Endothelial cell of hepatic sinusoid (primary cell): ENCODE data around the gene ADPGK.

ENCODE experiments used
- in situ Hi-C: cut with HindIII; loops from 2 replicates; pipeline ENCODE4 v1.10.0; 2017; ENCODE audit warnings: low sequenced_read_pairs

ADPGK gene

DNA sequence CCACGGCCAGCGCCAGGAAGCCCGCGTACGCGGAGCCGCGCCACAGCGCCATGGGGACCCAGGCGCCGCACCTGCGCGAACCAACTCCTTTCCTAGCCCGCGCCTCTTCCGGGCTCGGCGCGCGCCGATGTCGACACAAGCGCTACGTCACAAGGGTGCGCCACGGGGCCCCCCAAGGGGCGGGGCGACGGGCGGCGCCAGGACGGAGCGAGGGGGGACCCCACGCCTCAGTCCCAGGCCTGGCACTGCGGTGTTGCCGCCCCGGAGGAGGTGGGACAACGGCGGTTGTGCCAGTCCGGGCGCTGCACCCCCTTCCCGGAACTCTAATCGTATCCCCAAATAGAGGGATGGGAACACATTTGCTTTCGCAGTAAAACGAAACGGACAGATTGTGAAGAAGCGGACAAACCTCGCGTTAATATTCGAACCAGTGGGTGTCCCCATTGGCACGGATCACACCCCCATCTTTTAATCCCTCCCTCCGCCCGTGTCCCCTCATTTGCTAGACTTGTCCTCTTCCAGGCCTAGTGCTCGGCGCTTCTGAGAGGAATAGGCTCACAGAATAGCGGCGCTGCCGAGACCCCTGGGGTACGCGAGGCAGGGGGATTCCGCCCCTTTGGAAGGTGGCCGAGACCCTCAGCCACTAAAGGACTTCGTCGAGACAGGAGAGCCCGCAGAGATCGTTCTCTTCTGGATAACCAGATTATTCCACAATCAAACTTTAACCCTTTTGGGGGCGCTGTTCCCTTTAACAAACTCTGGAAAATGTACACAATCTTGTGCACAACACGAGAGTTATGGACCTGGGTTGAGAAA lies at the start of gene ADPGK:
ADPGK (minus strand) TSS at position 119 of the 816 bp plus-strand sequence; CDS start at position 52, 67 bp downstream.
- in situ Hi-C loops, result loop anchor here (10.0 kb wide), 1 partner anchor 291 kb away; no protein-coding TSS in a partner anchor

DNA sequence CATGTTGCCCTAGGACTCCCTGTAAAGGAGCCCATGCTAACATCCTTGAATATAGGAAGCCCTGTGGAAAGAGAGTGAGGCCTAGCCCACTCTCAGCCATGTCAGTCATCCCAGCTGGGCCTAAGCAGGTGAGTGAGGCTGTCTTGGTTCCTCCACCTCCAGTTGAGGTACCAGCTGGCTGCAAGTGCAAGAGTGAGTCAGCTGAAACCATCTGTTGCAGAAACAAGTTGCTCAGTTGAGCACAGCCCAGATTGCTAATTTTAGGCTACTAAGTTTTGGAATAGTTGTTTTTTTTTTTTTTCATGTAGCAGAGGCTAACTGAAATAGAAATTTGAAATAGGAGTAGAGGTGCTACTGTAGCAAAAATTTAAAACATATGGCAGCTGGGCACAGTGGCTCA lies 43.7 kb upstream of the ADPGK start:
- in situ Hi-C loops, result no loop called here

DNA sequence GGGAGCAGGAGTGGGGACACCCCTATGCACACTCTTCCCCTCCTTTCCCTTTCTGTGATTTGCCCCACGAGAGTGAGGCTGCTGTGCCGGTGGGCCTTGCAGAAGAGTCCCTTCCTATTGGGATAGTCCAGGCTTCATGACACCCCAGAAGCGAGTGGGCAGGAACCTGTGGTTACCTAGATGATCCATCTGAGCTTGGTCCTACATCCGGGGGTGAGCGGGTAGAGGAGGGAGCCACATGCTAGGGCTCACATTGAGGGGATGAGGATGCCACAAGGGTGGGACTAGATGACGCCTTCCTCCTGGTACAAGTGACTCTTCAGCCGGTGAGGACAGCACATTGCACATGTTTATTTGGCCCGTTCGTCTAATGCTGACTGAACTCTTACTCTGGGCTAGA lies 43.1 kb upstream of the ADPGK start:
- in situ Hi-C loops, result no loop called here

- in situ Hi-C loops, result no loop called here
Measured at GRCh38 chr15:72825829-72826228, 42.3 kb upstream of the ADPGK start.

DNA sequence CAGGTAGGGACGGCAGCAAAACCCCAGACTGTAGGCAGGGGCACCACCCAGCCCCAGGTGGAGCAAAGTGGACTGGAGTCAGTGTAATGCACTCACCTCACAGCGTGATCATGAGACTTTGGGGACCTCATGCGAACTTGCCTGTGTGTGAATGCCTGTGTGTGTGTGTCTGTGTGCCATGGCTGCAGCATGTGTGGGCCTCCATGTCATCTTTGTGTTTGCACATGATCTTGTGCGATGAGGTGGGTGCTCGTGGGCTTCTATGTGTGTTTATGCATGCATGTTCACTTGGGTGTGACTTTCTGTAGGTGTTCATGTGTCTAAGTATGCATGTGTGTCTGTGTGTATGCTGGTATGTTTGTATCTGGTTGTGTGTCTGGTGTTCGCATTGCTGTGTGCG lies 41.2 kb upstream of the ADPGK start:
- in situ Hi-C loops, result no loop called here

DNA sequence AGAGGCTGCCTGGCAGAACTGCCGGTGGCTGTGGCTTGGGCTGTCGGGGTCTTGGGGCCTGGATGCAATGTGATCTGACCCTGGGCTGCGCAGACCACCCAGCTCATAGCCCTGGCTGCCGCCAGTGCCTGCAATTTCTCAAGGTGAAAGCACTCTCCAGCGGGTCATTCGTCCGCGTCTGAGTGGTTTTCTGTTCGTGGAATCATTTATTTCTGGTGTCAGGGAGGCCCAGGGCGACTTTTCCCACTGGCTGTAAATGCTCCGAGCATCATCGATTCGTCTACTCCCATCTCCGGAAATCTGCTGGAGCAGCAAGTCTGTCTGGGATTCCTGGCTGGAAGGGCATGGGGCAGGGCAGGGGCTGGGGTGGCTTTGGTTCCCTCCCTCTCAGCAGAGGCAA lies 40.6 kb upstream of the ADPGK start:
- in situ Hi-C loops, result no loop called here

GRCh38 chr15:72820278-72820677 lies 36.7 kb upstream of the ADPGK start:
- in situ Hi-C loops, result no loop called here

DNA sequence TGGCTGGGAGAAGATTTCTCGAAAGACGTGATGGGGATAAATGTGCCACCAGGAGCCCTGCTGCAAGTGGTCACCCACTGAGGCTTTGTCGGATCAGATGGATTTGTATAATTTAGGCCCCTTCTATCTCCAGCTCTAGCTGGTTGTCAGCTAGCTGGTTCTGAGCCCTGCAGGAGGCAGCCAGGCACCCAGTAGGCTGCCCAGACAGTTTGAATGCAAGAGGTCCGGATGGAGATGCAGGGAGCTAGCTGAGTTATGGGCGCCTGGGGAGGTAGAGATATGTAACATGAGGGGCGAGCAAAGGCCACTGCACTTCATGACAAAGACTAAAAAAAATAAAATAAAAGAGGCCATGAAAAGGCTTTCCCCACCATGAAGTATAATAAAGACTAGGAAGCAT lies 35.1 kb upstream of the ADPGK start:
- in situ Hi-C loops, result no loop called here

DNA sequence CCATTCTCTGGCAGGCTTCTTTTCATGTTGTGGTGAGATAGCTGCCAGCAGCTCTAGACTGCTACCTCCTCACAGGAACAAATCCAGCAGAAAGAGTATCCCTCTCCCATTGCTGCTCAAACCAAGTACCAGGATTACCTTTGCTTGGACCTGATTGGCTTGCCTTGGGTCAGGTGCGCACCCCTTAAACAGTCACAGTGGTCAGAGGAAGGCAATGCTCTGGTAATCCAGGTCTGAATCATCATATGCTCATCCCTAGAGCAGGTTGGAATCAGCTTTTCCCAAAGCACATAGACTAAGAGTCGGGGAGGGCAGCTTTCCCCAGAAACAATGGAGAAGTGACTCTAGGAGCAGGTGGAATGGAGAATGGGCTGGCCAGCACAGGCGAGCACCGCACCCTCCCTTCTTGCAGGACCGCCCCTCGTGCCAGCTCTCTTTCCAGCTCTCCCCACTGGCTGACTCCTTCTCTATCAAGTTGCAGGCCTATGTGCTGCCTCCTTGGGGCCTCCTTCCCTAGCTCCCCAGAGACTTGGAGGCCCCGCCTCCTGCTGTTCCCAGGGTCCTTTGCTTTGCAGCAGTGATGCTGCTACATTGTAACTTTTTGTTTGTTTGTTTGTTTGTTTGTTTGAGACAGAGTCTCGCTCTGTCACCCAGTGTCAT lies 29.9 kb upstream of the ADPGK start:
- in situ Hi-C loops, result no loop called here

- in situ Hi-C loops, result loop anchor here (5.0 kb wide), 1 partner anchor 78 kb away; no protein-coding TSS in a partner anchor
Measured at GRCh38 chr15:72809329-72809728, 25.8 kb upstream of the ADPGK start.

- in situ Hi-C loops, result loop anchor here (5.0 kb wide), 1 partner anchor 80 kb away; no protein-coding TSS in a partner anchor
Measured at GRCh38 chr15:72807346-72807745, 23.8 kb upstream of the ADPGK start.

GRCh38 chr15:72803006-72803405 lies 19.4 kb upstream of the ADPGK start:
- in situ Hi-C loops, result no loop called here

GRCh38 chr15:72801590-72802325 lies 18.2 kb upstream of the ADPGK start:
- in situ Hi-C loops, result no loop called here

DNA sequence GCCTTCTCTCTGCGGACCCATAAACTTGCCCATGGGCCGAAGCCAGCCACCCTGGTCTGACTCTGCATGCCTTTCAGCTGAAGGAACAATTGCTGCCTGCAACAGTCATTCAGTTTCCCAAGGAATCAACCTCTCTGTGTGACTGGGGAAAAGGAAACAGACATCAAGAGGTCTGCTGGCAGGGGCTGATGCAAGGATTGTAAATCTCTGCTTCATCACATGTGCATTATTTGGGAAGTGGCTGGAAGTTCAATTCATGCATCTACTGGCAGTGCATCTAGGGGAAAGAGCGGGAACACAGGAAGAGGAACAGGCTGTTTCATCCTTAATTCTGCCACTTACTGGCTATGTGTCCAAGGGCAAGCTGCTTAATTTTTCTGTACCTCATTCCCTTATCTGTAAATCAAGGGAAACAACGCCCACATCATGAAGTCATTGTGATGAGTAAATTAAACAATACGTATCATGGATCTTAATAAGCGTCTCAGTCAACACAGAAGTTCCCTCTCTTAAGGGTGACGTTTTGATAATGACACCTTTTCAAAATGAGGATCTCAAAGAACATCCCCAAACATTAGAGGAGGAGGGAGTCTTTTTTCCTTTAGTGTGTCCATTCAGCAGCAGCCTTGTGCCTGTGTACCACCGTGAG lies 17.4 kb upstream of the ADPGK start:
- in situ Hi-C loops, result no loop called here

DNA sequence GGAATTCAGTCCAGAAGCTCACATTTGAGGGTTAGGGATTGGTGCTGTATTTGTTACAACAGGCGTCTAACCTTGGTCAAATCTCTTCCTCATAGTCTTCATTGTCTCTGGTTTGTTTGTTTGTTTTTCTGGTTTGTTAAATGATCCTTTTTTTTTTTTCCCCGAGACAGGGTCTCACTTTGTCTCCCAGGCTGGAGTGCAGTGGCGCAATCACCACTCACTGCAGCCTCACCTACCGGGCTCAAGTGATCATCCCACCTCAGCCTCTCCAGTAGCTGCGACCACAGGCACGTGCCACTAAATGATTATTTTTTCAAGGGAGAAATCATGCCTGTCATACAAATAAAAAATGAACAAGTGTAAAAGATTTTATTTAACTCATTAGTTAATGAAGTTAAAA lies 14.3 kb upstream of the ADPGK start:
- in situ Hi-C loops, result no loop called here

- in situ Hi-C loops, result no loop called here
Measured at GRCh38 chr15:72797338-72797689, 13.8 kb upstream of the ADPGK start.

GRCh38 chr15:72796515-72797337 lies 13.2 kb upstream of the ADPGK start:
- in situ Hi-C loops, result no loop called here

DNA sequence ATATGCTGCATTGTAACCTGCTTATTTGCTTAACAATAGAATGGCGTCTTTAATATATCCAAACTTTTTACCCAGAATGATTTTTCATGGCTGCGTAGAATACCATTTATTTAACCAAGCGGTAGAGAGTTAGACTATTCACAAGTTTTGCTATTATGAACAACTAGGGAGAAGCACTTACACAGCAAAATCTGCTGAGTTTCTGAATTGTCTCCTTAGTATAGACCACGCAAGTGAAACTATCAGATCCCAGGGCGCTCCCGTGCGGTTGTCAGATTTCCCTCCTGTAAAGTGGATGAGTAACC lies 12.6 kb upstream of the ADPGK start:
- in situ Hi-C loops, result no loop called here

DNA sequence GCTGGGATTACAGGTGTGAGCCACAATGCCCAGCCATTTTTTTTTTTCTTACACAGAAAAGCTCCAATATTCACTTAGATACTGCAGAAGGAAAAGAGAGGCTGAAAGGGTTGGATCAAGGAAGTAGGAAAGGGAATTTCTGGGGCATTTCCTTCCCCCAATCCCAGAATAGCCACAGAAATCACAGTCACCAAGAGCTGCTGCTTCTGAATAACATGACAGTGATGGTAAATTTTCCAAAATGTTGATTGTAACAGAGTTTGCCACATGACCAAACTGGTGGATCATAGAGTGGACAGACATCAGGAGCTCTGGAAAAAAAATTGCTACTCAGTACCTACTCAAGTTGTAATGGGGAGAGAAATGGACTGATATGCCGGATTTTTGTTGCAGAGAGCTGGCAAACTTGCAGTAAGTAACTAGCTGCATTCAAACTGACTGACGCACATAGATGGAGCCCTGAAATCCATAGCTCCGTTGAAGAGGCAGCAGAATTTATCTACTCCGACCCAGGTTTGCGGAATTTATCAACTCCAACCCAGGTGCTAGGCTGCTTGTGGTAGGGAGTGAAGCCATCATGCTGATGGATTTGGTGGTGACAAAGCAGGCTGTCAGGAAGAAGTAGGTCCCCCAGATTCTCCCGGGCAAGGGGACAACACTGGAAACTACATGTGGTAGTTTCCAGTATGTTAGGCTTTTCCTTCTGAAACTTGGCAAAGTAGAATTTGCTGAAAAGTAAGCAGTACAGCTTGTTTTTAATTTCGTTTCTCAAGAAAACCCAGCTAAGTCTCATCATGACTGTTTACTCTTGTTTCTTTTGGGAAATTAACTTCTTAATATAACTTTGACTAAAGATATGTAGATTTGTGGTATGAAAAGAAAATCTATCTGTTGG lies 10.5 kb upstream of the ADPGK start:
- in situ Hi-C loops, result no loop called here
